ENCODE measurements around the gene MAPK10.

Gene MAPK10

GRCh38 chr4:86019362-86019761 lies 340.5 kb downstream of the MAPK10 start:
- TF ChIP-seq CREB1 (IDR thresholded peaks at IDR 0.05; ENCODE audit: low read depth): no peak
- TF ChIP-seq TAF1 (IDR thresholded peaks at IDR 0.05; ENCODE audit: low read depth): no peak
- TF ChIP-seq TEAD4 (IDR thresholded peaks at IDR 0.05): no peak

- TF ChIP-seq TEAD4 (IDR thresholded peaks at IDR 0.05) (no peak), RAD21 (IDR thresholded peaks at IDR 0.05; ENCODE audit: low read depth) (no peak), YY1 (IDR thresholded peaks at IDR 0.05; ENCODE audit: low read depth) (no peak), REST (IDR thresholded peaks at IDR 0.05; ENCODE audit: low read depth) (no peak), TAF1 (IDR thresholded peaks at IDR 0.05; ENCODE audit: low read depth) (no peak), CEBPB (IDR thresholded peaks at IDR 0.05) (no peak), EP300 (IDR thresholded peaks at IDR 0.05; ENCODE audit: borderline replicate concordance) (no peak), TCF12 (IDR thresholded peaks at IDR 0.05; ENCODE audit: low read depth) (no peak)
Measured at GRCh38 chr4:86015412-86016350, 344.2 kb downstream of the MAPK10 start.

- no peak for TF ChIP-seq FOXM1 (IDR thresholded peaks at IDR 0.05; ENCODE audit: borderline replicate concordance, low read depth)
Measured at GRCh38 chr4:86014599-86014998, 345.3 kb downstream of the MAPK10 start.

GRCh38 chr4:86013621-86014020 lies 346.2 kb downstream of the MAPK10 start:
- TF ChIP-seq CEBPB (IDR thresholded peaks at IDR 0.05): no peak
- TF ChIP-seq ZBTB7A (IDR thresholded peaks at IDR 0.05; ENCODE audit: low read depth): no peak
- no peak for TF ChIP-seq MAX (IDR thresholded peaks at IDR 0.05)
- no peak for TF ChIP-seq CREB1 (IDR thresholded peaks at IDR 0.05; ENCODE audit: low read depth)
- TF ChIP-seq USF1 (IDR thresholded peaks at IDR 0.05): no peak
- no peak for TF ChIP-seq NFIC (IDR thresholded peaks at IDR 0.05)
- no peak for TF ChIP-seq EGR1 (IDR thresholded peaks at IDR 0.05)
- TF ChIP-seq EP300 (IDR thresholded peaks at IDR 0.05; ENCODE audit: borderline replicate concordance): no peak
- TF ChIP-seq YY1 (IDR thresholded peaks at IDR 0.05; ENCODE audit: low read depth): no peak
- TF ChIP-seq TCF12 (IDR thresholded peaks at IDR 0.05; ENCODE audit: low read depth): no peak
- TF ChIP-seq TEAD4 (IDR thresholded peaks at IDR 0.05): no peak
- TF ChIP-seq TAF1 (IDR thresholded peaks at IDR 0.05; ENCODE audit: low read depth): no peak
- TF ChIP-seq FOXM1 (IDR thresholded peaks at IDR 0.05; ENCODE audit: borderline replicate concordance, low read depth): no peak
- no peak for TF ChIP-seq RAD21 (IDR thresholded peaks at IDR 0.05; ENCODE audit: low read depth)
- TF ChIP-seq REST (IDR thresholded peaks at IDR 0.05; ENCODE audit: low read depth): no peak

GRCh38 chr4:86011117-86011516 lies 348.7 kb downstream of the MAPK10 start:
- TF ChIP-seq ZBTB7A (IDR thresholded peaks at IDR 0.05; ENCODE audit: low read depth) (no peak), CREB1 (IDR thresholded peaks at IDR 0.05; ENCODE audit: low read depth) (no peak), REST (IDR thresholded peaks at IDR 0.05; ENCODE audit: low read depth) (no peak)

GRCh38 chr4:86007042-86007441 lies 352.8 kb downstream of the MAPK10 start:
- TF ChIP-seq CEBPB (IDR thresholded peaks at IDR 0.05) (no peak), TAF1 (IDR thresholded peaks at IDR 0.05; ENCODE audit: low read depth) (no peak), RAD21 (IDR thresholded peaks at IDR 0.05; ENCODE audit: low read depth) (no peak), USF1 (IDR thresholded peaks at IDR 0.05) (no peak), NFIC (IDR thresholded peaks at IDR 0.05) (no peak), TCF12 (IDR thresholded peaks at IDR 0.05; ENCODE audit: low read depth) (no peak), MAX (IDR thresholded peaks at IDR 0.05) (no peak), FOXM1 (IDR thresholded peaks at IDR 0.05; ENCODE audit: borderline replicate concordance, low read depth) (no peak), TEAD4 (IDR thresholded peaks at IDR 0.05) (no peak), REST (IDR thresholded peaks at IDR 0.05; ENCODE audit: low read depth) (no peak), YY1 (IDR thresholded peaks at IDR 0.05; ENCODE audit: low read depth) (no peak), ZBTB7A (IDR thresholded peaks at IDR 0.05; ENCODE audit: low read depth) (no peak), CREB1 (IDR thresholded peaks at IDR 0.05; ENCODE audit: low read depth) (no peak), EGR1 (IDR thresholded peaks at IDR 0.05) (no peak), EP300 (IDR thresholded peaks at IDR 0.05; ENCODE audit: borderline replicate concordance) (no peak)

Measured in Ishikawa (cell line).